Melanocyte of skin (primary cell): ENCODE results near the gene USP17L27. TPM values are rescaled to one million over a fixed set of nuclear protein-coding genes. Genes with fewer than 3 reads are reported as not detected.

ENCODE experiments used
- total RNA-seq, 2 donors: library from RNA; depleted of rRNA; stranded (reverse); fragments of >200 nt; gene quantifications; 2 replicates each; pipeline ENCODE4 v1.2.3, GENCODE V29; 2012

The USP17L27 gene
- not detected for total RNA-seq

GRCh38 chr4:9343848-9344247, at the start of gene USP17L27:
Gene USP17L27, plus strand, starts transcription at chr4:9344148. Its CDS starts 0 bp downstream, at chr4:9344148.

GRCh38 chr4:9324865-9325264, 19.1 kb upstream of the USP17L27 start, which contains the start of gene USP17L24:
Gene USP17L24, plus strand, starts transcription at chr4:9325165. Its CDS starts 0 bp downstream, at chr4:9325165.

GRCh38 chr4:9329611-9330010, 14.3 kb upstream of the USP17L27 start, which contains the start of gene USP17L25:
Gene USP17L25, plus strand, starts transcription at chr4:9329911. Its CDS starts 0 bp downstream, at chr4:9329911.

DNA sequence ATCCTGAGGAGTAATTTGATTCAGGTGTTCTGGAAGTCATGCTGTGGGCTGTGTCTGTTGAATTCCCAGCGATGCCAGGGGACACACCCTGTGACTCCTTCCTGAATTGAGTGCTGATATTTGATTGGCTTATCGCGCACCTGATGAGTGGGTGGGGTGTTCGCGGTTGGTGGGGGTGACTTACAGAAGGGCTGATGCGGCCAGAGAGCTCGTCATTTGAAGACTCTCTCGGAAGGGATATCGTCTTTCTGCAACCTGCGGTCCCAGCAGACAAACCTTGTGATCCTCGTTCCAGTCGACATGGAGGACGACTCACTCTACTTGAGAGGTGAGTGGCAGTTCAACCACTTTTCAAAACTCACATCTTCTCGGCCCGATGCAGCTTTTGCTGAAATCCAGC, 9.6 kb upstream of the USP17L27 start, which contains the start of gene USP17L26:
Gene USP17L26 (plus strand): TSS at position 301 of the 400 bp plus-strand sequence. CDS start 0 bp downstream, at position 301.

GRCh38 chr4:9339103-9339502, 4.8 kb upstream of the USP17L27 start, which contains the start of gene USP17L5:
Gene USP17L5, plus strand, starts transcription at chr4:9339403. Its CDS starts 0 bp downstream, at chr4:9339403.

GRCh38 chr4:9348593-9348992, 4.6 kb downstream of the USP17L27 start, which contains the start of gene USP17L28:
Gene USP17L28, plus strand, starts transcription at chr4:9348893. Its CDS starts 0 bp downstream, at chr4:9348893.

GRCh38 chr4:9353338-9353737, 9.4 kb downstream of the USP17L27 start, which contains the start of gene USP17L29:
Gene USP17L29, plus strand, starts transcription at chr4:9353638. Its CDS starts 0 bp downstream, at chr4:9353638.

DNA sequence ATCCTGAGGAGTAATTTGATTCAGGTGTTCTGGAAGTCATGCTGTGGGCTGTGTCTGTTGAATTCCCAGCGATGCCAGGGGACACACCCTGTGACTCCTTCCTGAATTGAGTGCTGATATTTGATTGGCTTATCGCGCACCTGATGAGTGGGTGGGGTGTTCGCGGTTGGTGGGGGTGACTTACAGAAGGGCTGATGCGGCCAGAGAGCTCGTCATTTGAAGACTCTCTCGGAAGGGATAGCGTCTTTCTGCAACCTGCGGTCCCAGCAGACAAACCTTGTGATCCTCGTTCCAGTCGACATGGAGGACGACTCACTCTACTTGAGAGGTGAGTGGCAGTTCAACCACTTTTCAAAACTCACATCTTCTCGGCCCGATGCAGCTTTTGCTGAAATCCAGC, 18.9 kb downstream of the USP17L27 start, which contains the start of gene USP17L30:
Gene USP17L30 (plus strand): TSS at position 301 of the 400 bp plus-strand sequence. CDS start 0 bp downstream, at position 301.

Other genes with a start within 250 kb of the USP17L27 start
- gene FAM90A26, start 173.7 kb upstream of the USP17L27 start, total RNA-seq, result not detected
- gene USP17L10, start 133.5 kb upstream of the USP17L27 start, total RNA-seq, result not detected
- gene USP17L11, start 128.7 kb upstream of the USP17L27 start, total RNA-seq, result not detected
- not detected for gene USP17L12, start 124.0 kb upstream of the USP17L27 start, total RNA-seq
- gene USP17L13, start 119.3 kb upstream of the USP17L27 start, total RNA-seq, result not detected
- not detected for gene USP17L15, start 109.8 kb upstream of the USP17L27 start, total RNA-seq
- not detected for gene USP17L17, start 100.3 kb upstream of the USP17L27 start, total RNA-seq
- not detected for gene USP17L18, start 95.5 kb upstream of the USP17L27 start, total RNA-seq
- not detected for gene USP17L19, start 90.8 kb upstream of the USP17L27 start, total RNA-seq
- gene USP17L20, start 86.0 kb upstream of the USP17L27 start, total RNA-seq, result not detected
- gene USP17L21, start 81.3 kb upstream of the USP17L27 start, total RNA-seq, result not detected
- gene USP17L22, start 76.5 kb upstream of the USP17L27 start, total RNA-seq, result not detected
- gene USP17L24, start 19.0 kb upstream of the USP17L27 start, total RNA-seq, result not detected
- not detected for gene USP17L25, start 14.2 kb upstream of the USP17L27 start, total RNA-seq
- not detected for gene USP17L26, start 9.5 kb upstream of the USP17L27 start, total RNA-seq
- gene USP17L5, start 4.7 kb upstream of the USP17L27 start, total RNA-seq, result not detected
- not detected for gene USP17L28, start 4.7 kb downstream of the USP17L27 start, total RNA-seq
- not detected for gene USP17L29, start 9.5 kb downstream of the USP17L27 start, total RNA-seq
- gene USP17L30, start 19.0 kb downstream of the USP17L27 start, total RNA-seq, result not detected
- gene DEFB131A, start 100.3 kb downstream of the USP17L27 start, total RNA-seq, result not detected